ENCODE data around the gene MAP3K3.

GRCh38 chr17:63635290-63635689 lies 13.1 kb downstream of the MAP3K3 start:
- TF ChIP-seq, protein P1, sequence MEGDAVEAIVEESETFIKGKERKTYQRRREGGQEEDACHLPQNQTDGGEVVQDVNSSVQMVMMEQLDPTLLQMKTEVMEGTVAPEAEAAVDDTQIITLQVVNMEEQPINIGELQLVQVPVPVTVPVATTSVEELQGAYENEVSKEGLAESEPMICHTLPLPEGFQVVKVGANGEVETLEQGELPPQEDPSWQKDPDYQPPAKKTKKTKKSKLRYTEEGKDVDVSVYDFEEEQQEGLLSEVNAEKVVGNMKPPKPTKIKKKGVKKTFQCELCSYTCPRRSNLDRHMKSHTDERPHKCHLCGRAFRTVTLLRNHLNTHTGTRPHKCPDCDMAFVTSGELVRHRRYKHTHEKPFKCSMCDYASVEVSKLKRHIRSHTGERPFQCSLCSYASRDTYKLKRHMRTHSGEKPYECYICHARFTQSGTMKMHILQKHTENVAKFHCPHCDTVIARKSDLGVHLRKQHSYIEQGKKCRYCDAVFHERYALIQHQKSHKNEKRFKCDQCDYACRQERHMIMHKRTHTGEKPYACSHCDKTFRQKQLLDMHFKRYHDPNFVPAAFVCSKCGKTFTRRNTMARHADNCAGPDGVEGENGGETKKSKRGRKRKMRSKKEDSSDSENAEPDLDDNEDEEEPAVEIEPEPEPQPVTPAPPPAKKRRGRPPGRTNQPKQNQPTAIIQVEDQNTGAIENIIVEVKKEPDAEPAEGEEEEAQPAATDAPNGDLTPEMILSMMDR (IDR thresholded peaks at IDR 0.05) = no peak
- no peak for TF ChIP-seq POLR2A (IDR thresholded peaks at IDR 0.05)

Measured in ovary (tissue), 3 donors.